H1 (cell line): ENCODE data around the gene TTYH2. TPM values are rescaled to one million over a fixed set of nuclear protein-coding genes. Genes with fewer than 3 reads are reported as not detected.

Experiments
- CTCF ChIA-PET: fragments of 300-600 bp; sonication (Branson Sonifier 250); formaldehyde crosslinking; loops from one replicate; lab custom pipeline; 2021; ENCODE audit not compliant: partially characterized antibody; lab: Charles Lee
- POLR2A ChIA-PET: fragments of 300-600 bp; sonication (Branson Sonifier 250); formaldehyde crosslinking; loops from one replicate; lab custom pipeline; 2021; ENCODE audit warnings: inconsistent platforms; ENCODE audit not compliant: partially characterized antibody; lab: Charles Lee
- DNase-seq, 2 experiments: peaks; one replicate each; pipeline versions ENCODE4 v3.0.0 to v3.0.0-alpha.2; 2010 to 2022; ENCODE audit warnings: low spot score in 2 of 2, low read depth in 1 of 2, mixed read lengths in 1 of 2
- FAIRE-seq: peaks from 2 replicates; lab custom pipeline; 2011; peaks lifted over from hg19 to GRCh38; lab: Jason Lieb, UNC
- H2AFZ ChIP-seq: 2 replicates; pipeline ENCODE4 v1.8.1; 2012; ENCODE audit warnings: low read length, inconsistent platforms
- H2AK5ac ChIP-seq: 2 replicates; pipeline ENCODE4 v1.6.1; 2013; ENCODE audit warnings: low read depth, low read length
- H2BK120ac ChIP-seq: replicated peaks from 2 replicates; pipeline ENCODE3; 2013; ENCODE audit warnings: low read depth, low read length, inconsistent platforms
- H2BK12ac ChIP-seq: 2 replicates; pipeline ENCODE4 v1.6.1; 2013; ENCODE audit warnings: low read depth, low read length
- H2BK15ac ChIP-seq: 2 replicates; pipeline ENCODE4 v1.6.1; 2013; ENCODE audit warnings: low read length
- H2BK20ac ChIP-seq: 2 replicates; pipeline ENCODE4 v1.6.1; 2013; ENCODE audit warnings: low read length
- H2BK5ac ChIP-seq: 2 replicates; pipeline ENCODE4 v1.6.1; 2013; ENCODE audit warnings: low read depth, low read length
- H3K14ac ChIP-seq: 2 replicates; pipeline ENCODE4 v1.6.1; 2013; ENCODE audit warnings: inconsistent platforms; ENCODE audit not compliant: insufficient read length
- H3K18ac ChIP-seq: 2 replicates; pipeline ENCODE4 v1.6.1; 2013; ENCODE audit warnings: low read length; ENCODE audit errors: extremely low read depth
- H3K23ac ChIP-seq: 2 replicates; pipeline ENCODE4 v1.6.1; 2013; ENCODE audit warnings: inconsistent platforms; ENCODE audit not compliant: insufficient read length
- H3K23me2 ChIP-seq: 2 replicates; pipeline ENCODE4 v1.6.1; 2013; ENCODE audit warnings: low read depth, low read length
- H3K27ac ChIP-seq: 2 replicates; pipeline ENCODE4 v1.6.1; 2011; ENCODE audit warnings: low read depth, low read length, inconsistent platforms
- H3K27me3 ChIP-seq, 4 experiments: replicated peaks in 1 of 4; 1 replicate in 1 of 4; 2 replicates in 3 of 4; pipeline versions ENCODE4 v1.6.1 to v1.8.1; 2011 to 2013; ENCODE audit warnings: low read length in 3 of 4, mild to moderate bottlenecking in 3 of 4, inconsistent platforms in 2 of 4, mixed read lengths in 2 of 4, moderate library complexity in 1 of 4; ENCODE audit not compliant: control insufficient read depth in 3 of 4, insufficient read depth in 3 of 4; ENCODE audit errors: extremely low read depth in 1 of 4
- H3K36me3 ChIP-seq, 4 experiments: 2 replicates each; pipeline versions ENCODE4 v1.6.1 to v1.8.1; 2011 to 2013; ENCODE audit warnings: mild to moderate bottlenecking in 4 of 4, low read length in 3 of 4, moderate library complexity in 2 of 4, control low read depth in 1 of 4, inconsistent platforms in 1 of 4; ENCODE audit not compliant: insufficient read depth in 4 of 4, control insufficient read depth in 2 of 4
- H3K4ac ChIP-seq: replicated peaks from 2 replicates; pipeline ENCODE3; 2013; ENCODE audit warnings: low read length, low read depth, mixed read lengths, inconsistent platforms; ENCODE audit not compliant: insufficient read length
- H3K4me1 ChIP-seq, 4 experiments: replicated peaks in 1 of 4; 1 replicate in 1 of 4; 2 replicates in 3 of 4; pipeline versions ENCODE4 v1.6.1 to v1.8.1; 2011 to 2013; ENCODE audit warnings: low read length in 3 of 4, inconsistent platforms in 2 of 4, mixed read lengths in 1 of 4; ENCODE audit not compliant: insufficient read depth in 4 of 4, control insufficient read depth in 3 of 4
- H3K4me2 ChIP-seq, 2 experiments: 2 replicates each; pipeline versions ENCODE4 v1.6.1 to v1.8.1; 2011 to 2013; ENCODE audit warnings: low read depth in 2 of 2, low read length in 2 of 2, control low read depth in 1 of 2, inconsistent platforms in 1 of 2, mild to moderate bottlenecking in 1 of 2; ENCODE audit not compliant: insufficient read depth in 1 of 2
- H3K4me3 ChIP-seq, 4 experiments: fragments of 200-600, 300-600 bp in 1 of 4; sonication (generic), shearing (Covaris generic), sonication (Bioruptor Twin) in 1 of 4; 2 replicates each; pipeline versions ENCODE4 v1.5.1 to v1.8.1; 2011 to 2016; ENCODE audit warnings: low read length in 4 of 4, low read depth in 3 of 4, control low read depth in 2 of 4, inconsistent platforms in 2 of 4, mild to moderate bottlenecking in 2 of 4, mixed read lengths in 1 of 4, moderate library complexity in 1 of 4; ENCODE audit not compliant: insufficient read depth in 2 of 4; ENCODE audit errors: extremely low read depth in 1 of 4
- H3K56ac ChIP-seq: replicated peaks from 2 replicates; pipeline ENCODE3; 2013; ENCODE audit warnings: low read depth, mild to moderate bottlenecking, mixed read lengths, low read length, inconsistent platforms; ENCODE audit not compliant: insufficient read length
- H3K79me1 ChIP-seq: 2 replicates; pipeline ENCODE4 v1.6.1; 2013; ENCODE audit warnings: low read depth, low read length, control low read depth
- H3K79me2 ChIP-seq, 2 experiments: 2 replicates each; pipeline versions ENCODE4 v1.6.1 to v1.8.1; 2012 to 2013; ENCODE audit warnings: low read length in 2 of 2, mild to moderate bottlenecking in 2 of 2, inconsistent platforms in 1 of 2; ENCODE audit not compliant: insufficient read depth in 2 of 2, control insufficient read depth in 1 of 2
- H3K9ac ChIP-seq, 4 experiments: replicated peaks in 1 of 4; 1 replicate in 1 of 4; 2 replicates in 3 of 4; pipeline versions ENCODE4 v1.6.1 to v1.8.1; 2011 to 2013; ENCODE audit warnings: low read depth in 3 of 4, low read length in 3 of 4, control low read depth in 2 of 4, mild to moderate bottlenecking in 2 of 4, moderate library complexity in 2 of 4, inconsistent platforms in 1 of 4; ENCODE audit errors: extremely low read depth in 1 of 4
- H3K9me3 ChIP-seq, 2 experiments: 2 replicates each; pipeline versions ENCODE4 v1.6.1 to v1.8.1; 2012 to 2013; ENCODE audit warnings: mild to moderate bottlenecking in 2 of 2, moderate library complexity in 2 of 2, control low read depth in 1 of 2, inconsistent platforms in 1 of 2, low read depth in 1 of 2, low read length in 1 of 2, mixed read lengths in 1 of 2; ENCODE audit not compliant: insufficient read depth in 2 of 2
- H4K20me1 ChIP-seq, 2 experiments: replicated peaks in 1 of 2; 2 replicates each; pipeline versions ENCODE3 to v1.8.1; 2011 to 2013; ENCODE audit warnings: inconsistent platforms in 2 of 2, low read length in 2 of 2, mild to moderate bottlenecking in 1 of 2; ENCODE audit not compliant: insufficient read depth in 2 of 2, control insufficient read depth in 1 of 2
- H4K5ac ChIP-seq: 2 replicates; pipeline ENCODE4 v1.6.1; 2013; ENCODE audit warnings: low read length, low read depth, mixed read lengths, inconsistent platforms; ENCODE audit not compliant: insufficient read length
- H4K8ac ChIP-seq: 2 replicates; pipeline ENCODE4 v1.8.0; 2013; ENCODE audit warnings: mild to moderate bottlenecking, moderate library complexity, low read length, inconsistent platforms; ENCODE audit not compliant: insufficient read depth; ENCODE audit errors: extremely low read depth
- H4K91ac ChIP-seq: replicated peaks from 2 replicates; pipeline ENCODE3; 2013; ENCODE audit warnings: low read length, mixed read lengths, inconsistent platforms; ENCODE audit not compliant: insufficient read length
- ASH2L ChIP-seq: fragments of 200-600, 300-600 bp; sonication (generic); IDR thresholded peaks from one replicate; pipeline ENCODE4 v1.7.1; 2017; ENCODE audit warnings: low read length
- BCL11A ChIP-seq, 2 experiments: IDR thresholded peaks; one replicate each; pipeline ENCODE4 v1.6.1; 2011; ENCODE audit warnings: low read depth in 2 of 2, low read length in 2 of 2, mild to moderate bottlenecking in 2 of 2
- CEBPB ChIP-seq: IDR thresholded peaks from 2 replicates; pipeline ENCODE4 v1.6.1; 2012; ENCODE audit warnings: low read depth, low read length
- CHD1 ChIP-seq: IDR thresholded peaks from 2 replicates; pipeline ENCODE4 v1.6.1; 2012; ENCODE audit warnings: low read depth, low read length, improper control_type of control experiment
- E2F6 ChIP-seq: IDR thresholded peaks from 2 replicates; pipeline ENCODE4 v1.6.1; 2012; ENCODE audit warnings: inconsistent platforms
- EP300 ChIP-seq, 2 experiments: IDR thresholded peaks; 1 replicate in 1 of 2; 2 replicates in 1 of 2; pipeline ENCODE4 v1.6.1; 2011 to 2012; ENCODE audit warnings: low read depth in 2 of 2, low read length in 2 of 2, mild to moderate bottlenecking in 2 of 2, borderline replicate concordance in 1 of 2, inconsistent platforms in 1 of 2, moderate library complexity in 1 of 2
- GABPA ChIP-seq: IDR thresholded peaks from 2 replicates; pipeline ENCODE4 v1.6.1; 2011; ENCODE audit warnings: mild to moderate bottlenecking, low read length, moderate library complexity, borderline replicate concordance; ENCODE audit not compliant: insufficient read depth
- JUN ChIP-seq: IDR thresholded peaks from 2 replicates; pipeline ENCODE4 v1.6.1; 2011; ENCODE audit warnings: low read depth, mild to moderate bottlenecking, improper control_type of control experiment, low read length
- NRF1 ChIP-seq: IDR thresholded peaks from 2 replicates; pipeline ENCODE4 v1.6.1; 2011; ENCODE audit warnings: mild to moderate bottlenecking, low read depth, low read length, improper control_type of control experiment
- RAD21 ChIP-seq, 2 experiments: IDR thresholded peaks in 1 of 2; conservative IDR thresholded peaks in 1 of 2; 2 replicates each; pipeline ENCODE4 v1.6.1; 2011; ENCODE audit warnings: low read depth in 2 of 2, low read length in 2 of 2, improper control_type of control experiment in 1 of 2, inconsistent platforms in 1 of 2, mild to moderate bottlenecking in 1 of 2, moderate library complexity in 1 of 2
- RXRA ChIP-seq: IDR thresholded peaks from 2 replicates; pipeline ENCODE4 v1.6.1; 2011; ENCODE audit warnings: low read depth, mild to moderate bottlenecking, low read length, moderate library complexity; ENCODE audit not compliant: insufficient read depth
- SIX5 ChIP-seq: IDR thresholded peaks from 2 replicates; pipeline ENCODE4 v1.6.1; 2011; ENCODE audit warnings: mild to moderate bottlenecking, low read depth, low read length
- SP4 ChIP-seq: IDR thresholded peaks from 2 replicates; pipeline ENCODE4 v1.6.1; 2012; ENCODE audit warnings: low read length, inconsistent platforms
- SRF ChIP-seq: IDR thresholded peaks from 2 replicates; pipeline ENCODE4 v1.6.1; 2011; ENCODE audit warnings: mild to moderate bottlenecking, low read depth, low read length, moderate library complexity
- WGBS, 2 experiments: shearing (Covaris generic) in 1 of 2; methylation state at CpG; one replicate each; pipeline versions ENCODE4 v1.1.6 to v1.1.7; 2013 to 2015; ENCODE audit warnings: low lambda C conversion rate in 2 of 2, mixed read lengths in 2 of 2, inconsistent platforms in 1 of 2, low coverage in 1 of 2, missing lambda C conversion rate in 1 of 2; ENCODE audit not compliant: insufficient replicate concordance in 2 of 2, insufficient coverage in 1 of 2, insufficient read length in 1 of 2; ENCODE audit errors: extremely low coverage in 1 of 2, missing lambda C conversion rate in 1 of 2; 5-methylcytosine and 5-hydroxymethylcytosine counted together
- polyA plus RNA-seq, 7 experiments: library from polyadenylated mRNA; depleted of rRNA in 3 of 7; stranded (reverse) in 5 of 7; unstranded in 2 of 7; fragments of >200 nt in 5 of 7; fragments of 200-250 nt in 2 of 7; gene quantifications; 1 replicate in 5 of 7; 2 replicates in 1 of 7; 4 replicates in 1 of 7; pipeline versions ENCODE4 v1.2.1 to v1.2.3, GENCODE V29; 2011 to 2013; ENCODE audit warnings: missing spikeins in 2 of 7, mixed read lengths in 2 of 7
- total RNA-seq: library from RNA; stranded (reverse); fragmentation: NEBNext Ultra II Directional; extraction: Animal tissue kit (Norgen Biotek cat#: 25700); gene quantifications from 2 replicates; pipeline ENCODE4 v1.2.1, GENCODE V29; 2021

The TTYH2 gene
- total and polyA plus RNA-seq, 2 of the 8 experiments (the other 6 are each of a cell fraction or from before 2014, with no cell fraction given) = 3.2 to 9.2 TPM

- Histone ChIP-seq H3K27ac (no peak overlapping the region), H3K4me1 (peaks cover 11 to 27% (median 17%) of the 10 kb centered on the region in 4 experiments), H2BK20ac (no peak overlapping the region), H2BK120ac (no peak overlapping the region), H3K23ac (no peak overlapping the region), H3K9me3 (no peaks in the 10 kb centered on the region), H3K56ac (no peak overlapping the region), H4K5ac (no peak overlapping the region), H3K23me2 (no peaks in the 10 kb centered on the region), H3K36me3 (no peaks in the 10 kb centered on the region), H3K4me2 (no peak overlapping the region), H3K9ac (no peak overlapping the region), H3K4me3 (no peak overlapping the region), H2AK5ac (no peak overlapping the region), H3K79me1 (no peaks in the 10 kb centered on the region), H4K91ac (no peak overlapping the region), H2BK15ac (no peak overlapping the region), H2AFZ (no peak overlapping the region), H2BK12ac (0 out of 2 replicates have a peak overlapping the region, but pooled peaks have one; percentile 17), H3K14ac (no peak overlapping the region), H4K20me1 (no peaks in the 10 kb centered on the region), H3K18ac (no peak overlapping the region), H3K4ac (no peak overlapping the region), H2BK5ac (no peak overlapping the region), H4K8ac (no peak overlapping the region), H3K79me2 (no peaks in the 10 kb centered on the region), H3K27me3 (no peaks in the 10 kb centered on the region)
- CTCF ChIA-PET = interaction anchor here (0.8 to 2.6 kb wide), 7 partner anchors 9 to 531 kb away, joined by 3 to 7 read pairs (median 4); no protein-coding TSS in a partner anchor
- FAIRE-seq (no peak), DNase-seq (no peak)
- POLR2A ChIA-PET = interaction anchor here (1.2 to 8.2 kb wide), 3 partner anchors 30 to 38 kb away, joined by 3 to 61 read pairs (median 4); partner anchors contain the start of genes RPL38 and TTYH2
- 87% methylated on average over 10 of the region's 10 CpGs; no CpG with 5 or more reads in 1 of the 2 experiments for WGBS, 2 experiments
- no peak for TF ChIP-seq JUN
- no peak for TF ChIP-seq ASH2L
- TF ChIP-seq GABPA = no peak
- no peak for TF ChIP-seq SIX5
- TF ChIP-seq BCL11A (IDR thresholded peaks at IDR 0.05; ENCODE audit: low read depth in 2 of 2, low read length in 2 of 2) = no peak
- TF ChIP-seq SRF = no peak
- TF ChIP-seq CHD1 = no peak
- no peak for TF ChIP-seq RXRA
- TF ChIP-seq RAD21 (IDR thresholded peaks at IDR 0.05 in 1 of 2, conservative IDR thresholded peaks at IDR 0.05 in 1 of 2; ENCODE audit: low read depth in 2 of 2, low read length in 2 of 2) = no peak
- TF ChIP-seq CEBPB = no peak
- no peak for TF ChIP-seq NRF1
- no peak for TF ChIP-seq E2F6
- no peak for TF ChIP-seq EP300 (IDR thresholded peaks at IDR 0.05; ENCODE audit: borderline replicate concordance in 1 of 2, low read depth in 2 of 2, low read length in 2 of 2)
- TF ChIP-seq SP4 = no peak
These were observed 28.1 kb downstream of the TTYH2 start for GRCh38 chr17:74241431-74241830.
